Lung microvascular endothelial cell (primary cell): Measurements from ENCODE around the gene CENPE. TPM values are rescaled to one million over a fixed set of nuclear protein-coding genes. Genes with fewer than 3 reads are reported as not detected.

Experiments used
- DNase-seq, 2 donors: peaks; one replicate each; pipeline versions ENCODE4 v3.0.0 to v3.0.0-alpha.2; 2010; ENCODE audit warnings: low read depth in 2 of 2
- total RNA-seq: library from RNA; depleted of rRNA; stranded (reverse); fragments of >200 nt; gene quantifications from 2 replicates; pipeline ENCODE4 v1.2.1, GENCODE V29; 2014

Gene CENPE
- total RNA-seq, 1 donor from 2014 or later = 1.8 TPM

DNA sequence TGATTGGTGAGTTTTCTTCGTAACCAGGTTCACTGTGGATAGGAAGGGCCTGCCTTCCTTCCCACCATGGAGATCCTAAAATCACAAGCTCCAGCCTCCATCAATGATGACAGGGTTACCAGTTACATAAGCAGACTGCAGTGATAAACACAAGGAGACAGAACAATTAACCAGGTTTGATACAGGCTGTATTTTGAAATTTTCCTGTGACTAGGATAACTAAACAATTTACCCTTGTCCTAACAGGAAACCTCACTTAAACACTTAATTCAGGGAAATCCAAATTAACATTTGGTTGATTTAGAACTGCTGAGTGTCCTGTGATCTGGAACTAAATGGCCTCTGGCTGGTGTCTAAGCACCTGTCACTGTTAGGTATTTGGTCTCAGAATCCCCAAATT is 118.5 kb downstream of the CENPE start:
- no peak for DNase-seq

DNA sequence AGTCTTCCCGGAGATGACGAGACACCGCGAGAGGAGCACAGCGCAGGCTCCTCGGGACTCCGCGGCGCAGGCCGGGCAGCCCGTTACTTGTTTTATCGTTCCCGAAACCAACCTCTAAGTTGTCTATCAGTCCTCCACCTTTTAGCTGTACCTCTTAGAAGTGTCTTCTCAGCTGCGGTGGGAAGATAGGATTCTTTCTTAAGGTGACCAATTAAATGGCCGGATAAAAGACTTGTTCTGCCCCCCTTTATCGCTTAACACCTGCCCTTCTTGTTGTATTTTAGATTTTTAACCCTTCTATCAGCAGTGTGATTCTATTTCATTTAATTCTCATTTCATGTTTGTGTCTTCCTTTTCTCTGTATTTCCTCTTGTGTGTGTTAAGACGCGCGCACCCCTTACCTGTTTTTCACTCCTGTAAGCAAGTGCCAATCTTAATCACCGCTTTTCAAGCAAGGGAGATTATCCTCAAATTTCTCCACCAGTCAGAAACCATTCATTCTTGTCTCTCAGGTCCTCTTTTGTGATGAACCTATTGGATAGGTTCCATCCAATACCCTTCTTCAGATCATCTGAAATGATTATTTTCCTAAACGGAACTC is 121.3 kb downstream of the CENPE start, which contains the start of gene SLC9B2:
TSS of gene SLC9B2 (minus strand) at position 15 of the 601 bp plus-strand sequence. CDS start 9,211 bp downstream, outside the sequence.
- peak in 1 of 2 donors; percentile 21 for DNase-seq

DNA sequence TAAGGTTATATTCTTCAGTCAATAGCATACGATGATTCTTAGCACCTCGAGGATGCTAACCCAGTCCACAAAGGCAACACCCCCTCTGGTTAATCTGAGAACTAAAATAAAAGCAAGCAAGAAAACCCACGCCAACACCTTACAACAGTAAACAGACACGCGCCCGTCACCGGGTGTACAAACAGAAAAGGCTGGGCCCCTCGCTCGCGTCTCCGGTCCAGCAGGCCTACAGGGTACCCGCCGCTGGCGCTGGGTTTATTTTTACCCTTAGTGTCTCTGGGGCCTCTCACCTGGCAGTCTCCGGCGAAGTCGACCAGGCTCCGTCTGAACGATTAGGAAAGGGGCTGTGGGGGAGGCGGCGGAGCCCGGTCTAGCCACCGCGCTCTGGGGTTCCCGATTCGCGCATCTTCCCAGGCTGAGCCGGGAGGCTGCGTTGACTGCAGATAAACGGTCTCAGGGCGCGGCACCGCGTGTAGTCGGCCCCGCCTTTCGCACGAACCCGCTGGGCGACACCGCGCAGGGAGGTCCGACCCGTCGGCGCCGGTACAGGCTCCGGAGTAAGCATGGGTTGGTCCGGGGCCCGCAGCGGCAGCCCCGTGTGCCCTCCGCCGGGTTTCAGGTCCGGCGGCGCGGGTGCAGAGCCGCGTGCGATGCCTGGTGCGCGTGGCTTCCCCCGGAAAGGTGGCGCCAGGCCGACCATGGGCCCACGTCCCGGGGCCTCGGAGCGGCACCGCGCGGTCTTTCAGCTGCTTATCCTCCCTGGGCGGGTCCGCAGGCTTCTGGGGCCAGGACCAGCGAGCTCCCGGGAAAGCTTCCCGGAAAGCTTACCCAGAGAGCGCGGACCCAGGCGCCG is 122.0 kb downstream of the CENPE start:
- peak; percentile 76 to 77 for DNase-seq

DNA sequence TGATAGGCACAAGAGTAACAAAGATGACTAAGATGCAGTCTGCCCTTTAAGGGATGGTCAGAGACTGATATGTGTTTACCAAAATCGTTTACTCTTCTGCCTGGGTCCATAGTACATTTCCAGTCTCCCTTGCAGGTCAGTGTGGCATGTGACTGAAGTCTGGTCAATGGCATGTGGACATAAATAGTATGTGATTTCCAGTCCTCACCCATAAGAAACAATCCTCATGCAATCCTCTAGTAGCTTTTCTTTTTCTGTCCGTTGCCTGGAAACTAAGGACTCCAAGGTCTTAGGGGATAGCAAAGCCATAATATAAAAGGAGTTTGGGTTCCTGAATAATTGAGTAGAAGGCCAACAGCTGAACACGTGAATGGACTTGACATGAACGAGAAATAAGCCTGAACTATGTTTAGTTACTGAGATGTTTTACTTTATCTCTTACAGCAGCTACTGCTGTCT is 122.7 kb downstream of the CENPE start:
- DNase-seq = peak; percentile 21 to 24

DNA sequence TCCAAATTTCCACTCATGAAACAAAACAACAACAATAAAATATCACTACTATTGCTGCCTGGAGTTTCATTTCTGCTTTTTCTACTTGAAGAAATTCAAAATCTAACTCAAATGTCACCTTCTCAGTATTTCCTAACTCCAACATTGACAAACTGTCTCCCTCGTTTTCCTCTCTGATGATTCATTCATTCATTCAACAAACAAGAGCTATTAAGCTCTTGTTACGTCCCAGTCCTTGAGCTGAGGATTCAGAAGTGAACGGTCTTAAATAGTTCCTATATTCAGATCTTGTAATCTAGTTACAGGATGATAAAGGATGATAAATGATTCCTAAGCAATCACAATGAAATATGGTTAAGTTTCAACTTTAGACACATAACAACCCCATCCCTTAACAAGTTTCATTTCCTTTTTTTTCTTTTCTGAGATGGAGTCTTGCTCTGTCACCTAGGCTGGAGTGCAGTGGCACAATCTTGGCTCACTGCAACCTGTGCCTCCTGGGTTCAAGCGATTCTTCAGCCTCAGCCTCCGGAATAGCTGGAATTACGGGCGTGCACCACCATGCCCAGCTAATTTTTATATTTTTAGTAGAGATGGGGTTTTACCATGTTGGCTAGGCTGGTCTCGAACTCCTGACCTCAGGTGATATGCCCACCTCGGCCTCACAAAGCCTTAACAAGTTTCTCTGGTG is 123.3 kb downstream of the CENPE start:
- peak; percentile 2 to 52 for DNase-seq

DNA sequence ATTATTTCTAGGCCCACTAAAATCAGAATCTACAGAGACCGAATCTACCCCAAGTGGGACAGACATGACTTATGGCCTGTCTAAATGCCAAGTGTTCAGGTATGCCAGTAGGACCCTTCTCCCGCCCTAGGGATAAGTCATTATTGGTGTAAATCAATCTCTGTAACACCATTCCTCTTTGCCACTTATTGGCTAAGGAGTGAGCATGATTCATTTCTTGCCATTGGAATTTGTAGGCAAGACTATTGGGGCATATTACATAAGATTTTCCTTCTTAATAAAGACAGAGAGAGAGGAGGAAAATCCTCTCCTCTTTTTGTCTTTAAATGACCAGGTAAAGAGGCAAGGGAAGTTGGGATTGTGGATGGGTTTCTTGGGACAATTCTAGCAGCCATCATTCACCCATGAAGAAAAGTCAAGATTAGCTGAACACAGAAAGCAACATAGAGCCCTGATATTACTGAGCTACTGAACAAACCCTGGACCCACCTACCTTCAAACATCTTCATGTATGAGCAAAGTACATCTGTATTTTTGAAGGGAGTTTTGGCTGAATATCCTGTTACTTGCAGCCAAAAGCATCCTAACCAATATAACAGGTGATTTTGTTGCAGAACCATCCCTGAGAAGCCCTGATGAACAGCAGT is 124.2 kb downstream of the CENPE start:
- DNase-seq = no peak

DNA sequence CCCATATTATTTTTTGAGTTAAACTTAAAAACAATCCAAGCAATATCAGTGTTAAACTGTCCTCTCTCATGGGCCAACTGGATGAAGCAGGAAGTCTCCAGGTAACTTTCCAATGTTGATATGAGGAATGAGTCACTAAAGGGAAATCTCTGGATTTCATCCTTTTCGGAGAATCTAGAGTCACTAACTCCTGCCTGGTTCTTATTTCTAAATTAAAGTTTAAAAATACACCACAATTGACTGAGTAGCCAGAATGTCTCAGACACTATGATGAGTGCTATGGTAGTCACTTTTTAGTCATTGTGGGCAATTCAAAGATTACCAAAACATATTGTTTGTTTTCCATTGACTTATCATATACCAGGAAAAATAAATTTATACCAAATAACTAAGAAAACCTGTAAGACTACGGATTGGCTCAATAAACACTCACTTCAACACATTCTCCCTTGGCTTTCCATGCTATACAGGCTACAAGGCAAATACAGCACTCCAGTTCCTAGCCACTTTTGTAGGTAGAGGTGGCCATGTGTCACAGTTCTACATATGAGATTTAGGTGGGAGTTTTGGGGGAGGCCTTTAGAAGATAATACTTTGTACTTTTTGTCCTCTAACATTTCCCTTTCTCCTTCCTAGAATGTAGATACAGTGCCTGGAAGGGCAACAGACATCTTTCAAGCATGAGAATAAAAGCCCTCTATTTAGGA is 130.1 kb downstream of the CENPE start:
- no peak for DNase-seq

DNA sequence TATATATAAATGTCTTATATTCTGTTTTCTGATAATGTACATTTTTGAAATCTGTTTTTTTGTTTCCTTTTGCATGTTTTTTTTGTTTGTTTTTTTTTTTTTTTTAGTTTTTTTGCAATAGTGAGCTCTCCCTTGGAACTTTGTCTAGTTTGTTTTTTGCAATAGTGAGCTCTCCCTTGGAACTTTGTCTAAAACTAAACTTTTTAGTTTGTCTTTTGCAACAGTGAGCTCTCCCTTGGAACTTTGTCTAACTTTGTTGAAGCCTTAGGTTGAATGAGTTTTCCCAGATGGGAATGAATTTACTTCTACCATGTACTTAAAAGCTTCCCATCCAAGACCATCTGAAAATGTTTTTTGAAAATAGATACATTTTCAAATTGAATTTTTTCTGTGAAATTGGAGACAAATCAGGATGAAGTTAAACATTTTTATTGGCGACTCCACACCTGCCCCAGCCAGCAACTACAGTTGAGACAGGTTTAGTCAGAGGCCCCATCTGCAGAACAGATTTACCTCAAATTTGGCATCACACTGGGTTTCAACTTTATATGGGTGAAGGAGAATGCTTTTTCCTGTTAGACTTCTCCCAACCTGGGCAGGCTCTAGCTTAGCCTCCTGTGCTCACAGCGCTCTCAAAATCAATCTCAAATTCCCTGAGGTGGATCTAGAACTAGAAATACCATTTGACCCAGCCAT is 137.5 kb downstream of the CENPE start:
- no peak for DNase-seq

Other genes starting within 250 kb of the CENPE start
- 0.22 and 0.40 TPM in 2 replicates for gene SLC9B1, start 178.6 kb downstream of the CENPE start, total RNA-seq
- 14.3 and 15.0 TPM in 2 replicates for gene SLC9B2, start 121.6 kb downstream of the CENPE start, total RNA-seq
- gene BDH2, start 98.5 kb downstream of the CENPE start, total RNA-seq = 18.1 TPM in 2 replicates